Measurements from ENCODE around the gene NEK1. TPM values are rescaled to one million over a fixed set of nuclear protein-coding genes. Genes with fewer than 3 reads are reported as not detected.
"Not testable (repeated sequence)": the region's sequence is repeated elsewhere in the genome, so short reads cannot be mapped to it uniquely, and the experiment has no call there.

The NEK1 gene
- total RNA-seq, 4 donors from 2014 or later = 6.0 to 11.1 (median 6.7) TPM

- no peaks in the 10 kb centered on the region for H3K9me3 ChIP-seq
- no peaks in the 10 kb centered on the region for H3K27me3 ChIP-seq
- 87% methylated on average over 7 of the region's 7 CpGs for WGBS
- peaks cover 10% of the 10 kb centered on the region for H3K36me3 ChIP-seq
- no peak for DNase-seq (ENCODE audit: low spot score in 2 of 2)
- H3K4me3 ChIP-seq = no peak overlapping the region
- peaks cover 18% of the 10 kb centered on the region for H3K4me1 ChIP-seq
- TF ChIP-seq POLR2AphosphoS5 (IDR thresholded peaks at IDR 0.05) = no peak
- TF ChIP-seq, protein P1, sequence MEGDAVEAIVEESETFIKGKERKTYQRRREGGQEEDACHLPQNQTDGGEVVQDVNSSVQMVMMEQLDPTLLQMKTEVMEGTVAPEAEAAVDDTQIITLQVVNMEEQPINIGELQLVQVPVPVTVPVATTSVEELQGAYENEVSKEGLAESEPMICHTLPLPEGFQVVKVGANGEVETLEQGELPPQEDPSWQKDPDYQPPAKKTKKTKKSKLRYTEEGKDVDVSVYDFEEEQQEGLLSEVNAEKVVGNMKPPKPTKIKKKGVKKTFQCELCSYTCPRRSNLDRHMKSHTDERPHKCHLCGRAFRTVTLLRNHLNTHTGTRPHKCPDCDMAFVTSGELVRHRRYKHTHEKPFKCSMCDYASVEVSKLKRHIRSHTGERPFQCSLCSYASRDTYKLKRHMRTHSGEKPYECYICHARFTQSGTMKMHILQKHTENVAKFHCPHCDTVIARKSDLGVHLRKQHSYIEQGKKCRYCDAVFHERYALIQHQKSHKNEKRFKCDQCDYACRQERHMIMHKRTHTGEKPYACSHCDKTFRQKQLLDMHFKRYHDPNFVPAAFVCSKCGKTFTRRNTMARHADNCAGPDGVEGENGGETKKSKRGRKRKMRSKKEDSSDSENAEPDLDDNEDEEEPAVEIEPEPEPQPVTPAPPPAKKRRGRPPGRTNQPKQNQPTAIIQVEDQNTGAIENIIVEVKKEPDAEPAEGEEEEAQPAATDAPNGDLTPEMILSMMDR (IDR thresholded peaks at IDR 0.05) = no peak
- no peak for TF ChIP-seq EP300 (IDR thresholded peaks at IDR 0.05)
- TF ChIP-seq POLR2A (IDR thresholded peaks at IDR 0.05) = no peak
- H3K27ac ChIP-seq = no peak overlapping the region
Observed at GRCh38 chr4:169437299-169438047, 174.9 kb downstream of the NEK1 start.

- H3K36me3 ChIP-seq = peaks cover 10% of the 10 kb centered on the region
- TF ChIP-seq, protein P1 (IDR thresholded peaks at IDR 0.05) = no peak
- TF ChIP-seq POLR2A (IDR thresholded peaks at IDR 0.05) (no peak), POLR2AphosphoS5 (IDR thresholded peaks at IDR 0.05) (no peak), EP300 (IDR thresholded peaks at IDR 0.05) (no peak)
Observed at GRCh38 chr4:169436734-169437133, 175.6 kb downstream of the NEK1 start.

GRCh38 chr4:169428376-169428775 lies 184.0 kb downstream of the NEK1 start:
- H3K4me1 ChIP-seq = no peaks in the 10 kb centered on the region
- no peak for DNase-seq (ENCODE audit: low spot score in 2 of 2)
- no peaks in the 10 kb centered on the region for H3K27me3 ChIP-seq
- H3K4me3 ChIP-seq = no peak overlapping the region
- no peaks in the 10 kb centered on the region for H3K9me3 ChIP-seq
- H3K36me3 ChIP-seq = peaks cover 14% of the 10 kb centered on the region
- 62% methylated on average over 3 of the region's 3 CpGs for WGBS
- no peak overlapping the region for H3K27ac ChIP-seq
- TF ChIP-seq, protein P1 (IDR thresholded peaks at IDR 0.05) = no peak
- TF ChIP-seq POLR2A (IDR thresholded peaks at IDR 0.05) (no peak), EP300 (IDR thresholded peaks at IDR 0.05) (no peak), POLR2AphosphoS5 (IDR thresholded peaks at IDR 0.05) (no peak)

More at GRCh38 chr4:169436734-169437133, 175.6 kb downstream of the NEK1 start:
- Histone ChIP-seq H3K27ac (no peak overlapping the region), H3K4me3 (no peak overlapping the region), H3K27me3 (no peaks in the 10 kb centered on the region), H3K9me3 (no peaks in the 10 kb centered on the region), H3K4me1 (peaks cover 18% of the 10 kb centered on the region)
- no peak for DNase-seq (ENCODE audit: low spot score in 2 of 2)

DNA sequence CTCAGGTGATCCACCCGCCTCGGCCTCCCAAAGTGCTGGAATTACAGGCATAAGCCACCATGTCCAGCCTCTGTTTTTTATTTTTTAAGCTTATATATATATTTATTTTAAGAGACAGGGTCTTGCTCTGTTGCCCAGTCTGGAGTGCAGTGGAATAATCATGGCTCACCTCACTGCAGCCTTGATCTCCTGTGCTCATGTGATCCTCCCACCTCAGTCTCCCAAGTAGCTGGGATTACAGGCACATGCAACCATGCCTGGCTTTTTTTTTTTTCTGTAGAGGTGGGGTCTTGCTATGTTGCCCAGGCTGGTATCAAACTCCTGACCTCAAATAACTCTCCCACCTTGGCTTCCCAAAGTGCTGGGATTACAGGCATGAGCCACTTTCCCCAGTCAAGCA lies 184.7 kb downstream of the NEK1 start:
- not testable (repeated sequence) for H3K4me1 ChIP-seq; H3K27ac ChIP-seq; H3K9me3 ChIP-seq; DNase-seq (ENCODE audit: low spot score in 2 of 2); H3K27me3 ChIP-seq; H3K36me3 ChIP-seq; H3K4me3 ChIP-seq
- 96% methylated on average over 2 of the region's 2 CpGs for WGBS

- Histone ChIP-seq H3K4me1 (no peaks in the 10 kb centered on the region), H3K27me3 (no peaks in the 10 kb centered on the region), H3K9me3 (no peaks in the 10 kb centered on the region), H3K27ac (no peak overlapping the region), H3K36me3 (peaks cover 12% of the 10 kb centered on the region), H3K4me3 (no peak overlapping the region)
- 95% methylated on average over 4 of the region's 4 CpGs for WGBS
- TF ChIP-seq POLR2AphosphoS5 (IDR thresholded peaks at IDR 0.05) = no peak
- TF ChIP-seq, protein P1 (IDR thresholded peaks at IDR 0.05) = no peak
- no peak for TF ChIP-seq POLR2A (IDR thresholded peaks at IDR 0.05)
- no peak for TF ChIP-seq EP300 (IDR thresholded peaks at IDR 0.05)
- no peak for DNase-seq (ENCODE audit: low spot score in 2 of 2)
Observed at GRCh38 chr4:169420291-169420690, 192.1 kb downstream of the NEK1 start.

GRCh38 chr4:169418846-169419245 lies 193.5 kb downstream of the NEK1 start:
- no peak for DNase-seq (ENCODE audit: low spot score in 2 of 2)
- no peak overlapping the region for H3K27ac ChIP-seq
- no peaks in the 10 kb centered on the region for H3K4me1 ChIP-seq
- H3K4me3 ChIP-seq = no peak overlapping the region
- TF ChIP-seq POLR2A (IDR thresholded peaks at IDR 0.05) = no peak
- no peak for TF ChIP-seq EP300 (IDR thresholded peaks at IDR 0.05)
- TF ChIP-seq POLR2AphosphoS5 (IDR thresholded peaks at IDR 0.05) = no peak
- TF ChIP-seq, protein P1 (IDR thresholded peaks at IDR 0.05) = no peak
- no peaks in the 10 kb centered on the region for H3K27me3 ChIP-seq
- H3K36me3 ChIP-seq = peaks cover 5% of the 10 kb centered on the region
- H3K9me3 ChIP-seq = no peaks in the 10 kb centered on the region

All from suprapubic skin (tissue), 4 donors.